HG03439 (cell line): ENCODE data around the gene NHSL1.

Source experiments
- ATAC-seq: cut with Tn5 transposase; IDR thresholded peaks from one replicate; pipeline ENCODE4 v1.9.1; 2021; ENCODE audit warnings: mild to moderate bottlenecking, moderate library complexity; ENCODE audit not compliant: unreplicated experiment

Gene NHSL1

GRCh38 chr6:138468320-138469015, 30.8 kb downstream of the NHSL1 start:
- no peak for ATAC-seq

- no peak for ATAC-seq
Measured at GRCh38 chr6:138467901-138468300, 31.4 kb downstream of the NHSL1 start.

GRCh38 chr6:138465007-138465645, 34.2 kb downstream of the NHSL1 start:
- ATAC-seq, result no peak

GRCh38 chr6:138464085-138464484, 35.2 kb downstream of the NHSL1 start:
- no peak for ATAC-seq

- no peak for ATAC-seq
Measured at GRCh38 chr6:138461647-138462046, 37.6 kb downstream of the NHSL1 start.

- ATAC-seq, result no peak
Measured at GRCh38 chr6:138456401-138456790, 42.9 kb downstream of the NHSL1 start.

GRCh38 chr6:138455746-138456400, 43.4 kb downstream of the NHSL1 start:
- peak; percentile 75 for ATAC-seq

GRCh38 chr6:138454981-138455706, 44.1 kb downstream of the NHSL1 start:
- ATAC-seq, result no peak

GRCh38 chr6:138451043-138451442, 48.3 kb downstream of the NHSL1 start:
- no peak for ATAC-seq

GRCh38 chr6:138450445-138450844, 48.8 kb downstream of the NHSL1 start:
- no peak for ATAC-seq

- ATAC-seq, result no peak
Measured at GRCh38 chr6:138446821-138447220, 52.5 kb downstream of the NHSL1 start.

GRCh38 chr6:138443979-138444378, 55.3 kb downstream of the NHSL1 start:
- no peak for ATAC-seq

GRCh38 chr6:138442663-138443062, 56.6 kb downstream of the NHSL1 start:
- ATAC-seq, result no peak

- no peak for ATAC-seq
Measured at GRCh38 chr6:138441965-138442364, 57.3 kb downstream of the NHSL1 start.

- ATAC-seq, result no peak
Measured at GRCh38 chr6:138440758-138441357, 58.4 kb downstream of the NHSL1 start.

- no peak for ATAC-seq
Measured at GRCh38 chr6:138440296-138440695, 59.0 kb downstream of the NHSL1 start.

GRCh38 chr6:138439546-138439945, 59.7 kb downstream of the NHSL1 start:
- no peak for ATAC-seq

- no peak for ATAC-seq
Measured at GRCh38 chr6:138434925-138435324, 64.4 kb downstream of the NHSL1 start.

- ATAC-seq, result no peak
Measured at GRCh38 chr6:138434096-138434495, 65.2 kb downstream of the NHSL1 start.

GRCh38 chr6:138432063-138432356, 67.3 kb downstream of the NHSL1 start:
- ATAC-seq, result no peak
